Stimulated activated effector memory CD8-positive, alpha-beta T cell treated with anti-CD3 and anti-CD28 coated beads, Interleukin-12 subunit alpha, Interleukin-12 subunit beta, amount 100 ng/mL, for 72 hours (primary cell): ENCODE data around the gene SPNS3.
A peak's percentile ranks its signal among the peaks of the same experiment; 100 is the strongest.

Experiments used
- ATAC-seq: fragments of 150-1000 bp; cut with Tn5 transposase; 2 replicates; pipeline ENCODE4 v1.10.0; 2021
- DNase-seq, 2 donors: peaks; one replicate each; pipeline ENCODE4 v3.0.0; 2021 to 2022; ENCODE audit warnings: low spot score in 2 of 2
- H3K27ac Mint-ChIP-seq: one replicate; pipeline ENCODE4 v1.8.0; 2022; ENCODE audit warnings: mild to moderate bottlenecking, mixed read lengths
- H3K36me3 Mint-ChIP-seq: one replicate; pipeline ENCODE4 v1.8.0; 2022; ENCODE audit warnings: mild to moderate bottlenecking, mixed read lengths
- H3K4me1 Mint-ChIP-seq: one replicate; pipeline ENCODE4 v1.8.0; 2022; ENCODE audit warnings: mixed read lengths
- H3K4me3 Mint-ChIP-seq: one replicate; pipeline ENCODE4 v1.8.0; 2022; ENCODE audit warnings: mild to moderate bottlenecking, mixed read lengths
- H3K9me3 Mint-ChIP-seq: one replicate; pipeline ENCODE4 v1.8.0; 2022; ENCODE audit warnings: mixed read lengths

The SPNS3 gene

GRCh38 chr17:4433515-4434031 is at the start of gene SPNS3:
TSS of gene SPNS3 (plus strand) at chr17:4433940. CDS start at chr17:4433968, 28 bp downstream.
- no peaks in the 10 kb centered on the region for H3K9me3 Mint-ChIP-seq

GRCh38 chr17:4386406-4386805 is 47.3 kb upstream of the SPNS3 start:
- ATAC-seq (no peak), DNase-seq (no peak)
- no peaks in the 10 kb centered on the region for H3K36me3 Mint-ChIP-seq
- no peak overlapping the region for H3K27ac Mint-ChIP-seq
- H3K9me3 Mint-ChIP-seq, result no peaks in the 10 kb centered on the region
- no peak overlapping the region for H3K4me3 Mint-ChIP-seq
- no peaks in the 10 kb centered on the region for H3K4me1 Mint-ChIP-seq

More at GRCh38 chr17:4433515-4434031, at the start of gene SPNS3:
- H3K4me3 Mint-ChIP-seq, result peak within 1 kb of the TSS; percentile 62
- H3K36me3 Mint-ChIP-seq, result no peaks in the 10 kb centered on the region
- DNase-seq (peak; percentile 21 to 75), ATAC-seq (peak; percentile 82)
- H3K4me1 Mint-ChIP-seq, result peaks cover 33% of the 10 kb centered on the region
- H3K27ac Mint-ChIP-seq, result peak within 1 kb of the TSS; percentile 89

GRCh38 chr17:4387137-4387536 is 46.6 kb upstream of the SPNS3 start:
- H3K9me3 Mint-ChIP-seq, result no peaks in the 10 kb centered on the region
- H3K4me3 Mint-ChIP-seq, result no peak overlapping the region
- H3K4me1 Mint-ChIP-seq, result no peaks in the 10 kb centered on the region
- ATAC-seq (no peak), DNase-seq (no peak)
- H3K27ac Mint-ChIP-seq, result no peak overlapping the region
- H3K36me3 Mint-ChIP-seq, result no peaks in the 10 kb centered on the region

GRCh38 chr17:4389079-4389478 is 44.7 kb upstream of the SPNS3 start:
- Mint-ChIP-seq H3K4me1 (peaks cover 6% of the 10 kb centered on the region), H3K9me3 (no peaks in the 10 kb centered on the region), H3K36me3 (no peaks in the 10 kb centered on the region), H3K4me3 (no peak overlapping the region), H3K27ac (no peak overlapping the region)
- no peak for ATAC-seq
- no peak for DNase-seq

GRCh38 chr17:4393806-4394205 is 39.9 kb upstream of the SPNS3 start:
- ATAC-seq (no peak), DNase-seq (no peak)
- Mint-ChIP-seq H3K36me3 (no peaks in the 10 kb centered on the region), H3K9me3 (no peaks in the 10 kb centered on the region), H3K4me3 (no peak overlapping the region), H3K27ac (no peak overlapping the region), H3K4me1 (peaks cover 24% of the 10 kb centered on the region)

GRCh38 chr17:4394208-4395110 is 39.3 kb upstream of the SPNS3 start:
- H3K27ac Mint-ChIP-seq, result no peak overlapping the region
- no peak overlapping the region for H3K4me3 Mint-ChIP-seq
- ATAC-seq (no peak), DNase-seq (no peak)
- peaks cover 24% of the 10 kb centered on the region for H3K4me1 Mint-ChIP-seq
- H3K9me3 Mint-ChIP-seq, result no peaks in the 10 kb centered on the region
- H3K36me3 Mint-ChIP-seq, result no peaks in the 10 kb centered on the region

GRCh38 chr17:4395111-4395478 is 38.6 kb upstream of the SPNS3 start:
- H3K4me1 Mint-ChIP-seq, result peaks cover 24% of the 10 kb centered on the region
- H3K4me3 Mint-ChIP-seq, result no peak overlapping the region
- no peak overlapping the region for H3K27ac Mint-ChIP-seq
- ATAC-seq (no peak), DNase-seq (no peak)
- no peaks in the 10 kb centered on the region for H3K9me3 Mint-ChIP-seq
- no peaks in the 10 kb centered on the region for H3K36me3 Mint-ChIP-seq

- DNase-seq (no peak), ATAC-seq (no peak)
- Mint-ChIP-seq H3K9me3 (no peaks in the 10 kb centered on the region), H3K4me1 (peaks cover 24% of the 10 kb centered on the region), H3K27ac (no peak overlapping the region), H3K4me3 (no peak overlapping the region), H3K36me3 (no peaks in the 10 kb centered on the region)
Measured at GRCh38 chr17:4397840-4398239, 35.9 kb upstream of the SPNS3 start.

- no peak overlapping the region for H3K27ac Mint-ChIP-seq
- ATAC-seq, result no peak
Measured at GRCh38 chr17:4405038-4405669, 28.6 kb upstream of the SPNS3 start.

GRCh38 chr17:4405699-4406098 is 28.0 kb upstream of the SPNS3 start:
- Mint-ChIP-seq H3K4me3 (no peak overlapping the region), H3K36me3 (no peaks in the 10 kb centered on the region), H3K9me3 (no peaks in the 10 kb centered on the region), H3K27ac (no peak overlapping the region), H3K4me1 (no peaks in the 10 kb centered on the region)
- DNase-seq (no peak), ATAC-seq (no peak)

More at GRCh38 chr17:4405038-4405669, 28.6 kb upstream of the SPNS3 start:
- H3K4me1 Mint-ChIP-seq, result no peaks in the 10 kb centered on the region
- no peak for DNase-seq
- no peaks in the 10 kb centered on the region for H3K9me3 Mint-ChIP-seq
- no peak overlapping the region for H3K4me3 Mint-ChIP-seq
- H3K36me3 Mint-ChIP-seq, result no peaks in the 10 kb centered on the region

- ATAC-seq, result no peak
- no peaks in the 10 kb centered on the region for H3K4me1 Mint-ChIP-seq
- DNase-seq, result no peak
- no peaks in the 10 kb centered on the region for H3K36me3 Mint-ChIP-seq
- no peak overlapping the region for H3K27ac Mint-ChIP-seq
- H3K9me3 Mint-ChIP-seq, result no peaks in the 10 kb centered on the region
- no peak overlapping the region for H3K4me3 Mint-ChIP-seq
Measured at GRCh38 chr17:4406386-4406785, 27.4 kb upstream of the SPNS3 start.

- H3K4me3 Mint-ChIP-seq, result no peak overlapping the region
- no peak overlapping the region for H3K27ac Mint-ChIP-seq
- ATAC-seq (no peak), DNase-seq (no peak)
- H3K9me3 Mint-ChIP-seq, result no peaks in the 10 kb centered on the region
- no peaks in the 10 kb centered on the region for H3K36me3 Mint-ChIP-seq
- H3K4me1 Mint-ChIP-seq, result no peaks in the 10 kb centered on the region
Measured at GRCh38 chr17:4407216-4407615, 26.5 kb upstream of the SPNS3 start.

GRCh38 chr17:4407851-4408250 is 25.9 kb upstream of the SPNS3 start:
- H3K27ac Mint-ChIP-seq, result no peak overlapping the region

GRCh38 chr17:4409659-4410058 is 24.1 kb upstream of the SPNS3 start:
- peaks cover 7% of the 10 kb centered on the region for H3K4me1 Mint-ChIP-seq
- H3K27ac Mint-ChIP-seq, result no peak overlapping the region
- no peaks in the 10 kb centered on the region for H3K9me3 Mint-ChIP-seq
- DNase-seq (no peak), ATAC-seq (no peak)
- H3K36me3 Mint-ChIP-seq, result no peaks in the 10 kb centered on the region
- H3K4me3 Mint-ChIP-seq, result no peak overlapping the region

More at GRCh38 chr17:4407851-4408250, 25.9 kb upstream of the SPNS3 start:
- H3K9me3 Mint-ChIP-seq, result no peaks in the 10 kb centered on the region
- peaks cover 2% of the 10 kb centered on the region for H3K4me1 Mint-ChIP-seq
- H3K4me3 Mint-ChIP-seq, result no peak overlapping the region
- no peak for DNase-seq
- no peaks in the 10 kb centered on the region for H3K36me3 Mint-ChIP-seq
- no peak for ATAC-seq

- no peak for DNase-seq
- Mint-ChIP-seq H3K4me3 (no peak overlapping the region), H3K36me3 (no peaks in the 10 kb centered on the region), H3K4me1 (peaks cover 7% of the 10 kb centered on the region), H3K27ac (no peak overlapping the region), H3K9me3 (no peaks in the 10 kb centered on the region)
- ATAC-seq, result no peak
Measured at GRCh38 chr17:4411201-4411600, 22.5 kb upstream of the SPNS3 start.
